B cell (primary cell): ENCODE measurements around the gene PYGM. TPM values are rescaled to one million over a fixed set of nuclear protein-coding genes. Genes with fewer than 3 reads are reported as not detected.

Experiments used
- ATAC-seq: fragments of 200-7000 bp; cut with Tn5 transposase; one replicate; pipeline ENCODE4 v1.10.0; 2021; ENCODE audit warnings: low read depth, mild to moderate bottlenecking, moderate number of reproducible peaks, moderate library complexity
- CTCF ChIA-PET: fragments of 350-600 bp; sonication (Branson Sonifier 250); formaldehyde crosslinking; loops from one replicate; lab custom pipeline; 2021; ENCODE audit warnings: antibody characterized with exemption, inconsistent platforms; lab: Charles Lee
- POLR2A ChIA-PET: fragments of 350-600 bp; sonication (Branson Sonifier 250); formaldehyde crosslinking; loops from one replicate; lab custom pipeline; 2021; ENCODE audit warnings: antibody characterized with exemption; lab: Charles Lee
- DNase-seq: peaks from one replicate; pipeline ENCODE4 v3.0.0; 2013
- H2AFZ ChIP-seq: 2 replicates; pipeline ENCODE4 v1.6.1; 2012; ENCODE audit warnings: mild to moderate bottlenecking, low read depth, low read length; ENCODE audit not compliant: insufficient read depth, poor library complexity, severe bottlenecking
- H3K27ac ChIP-seq, 2 donors: 1 replicate in 1 of 2; 2 replicates in 1 of 2; pipeline ENCODE4 v1.5.1; 2012 to 2013; ENCODE audit warnings: low read length in 2 of 2, mild to moderate bottlenecking in 2 of 2, moderate library complexity in 1 of 2
- H3K27me3 ChIP-seq, 4 experiments: fragments of 200-600 bp in 1 of 4; sonication (generic) in 1 of 4; replicated peaks in 1 of 4; 1 replicate in 2 of 4; 2 replicates in 2 of 4; pipeline versions ENCODE4 v1.6.1 to v1.7.0; 2013 to 2016; ENCODE audit warnings: low read length in 3 of 4, mild to moderate bottlenecking in 2 of 4, mixed read lengths in 1 of 4, moderate library complexity in 1 of 4; ENCODE audit not compliant: insufficient read depth in 4 of 4, control insufficient read depth in 3 of 4; ENCODE audit errors: control extremely low read depth in 1 of 4
- H3K36me3 ChIP-seq, 2 experiments: replicated peaks in 1 of 2; 1 replicate in 1 of 2; 2 replicates in 1 of 2; pipeline versions ENCODE4 v1.6.1 to v1.7.1; 2013; ENCODE audit warnings: low read length in 1 of 2; ENCODE audit not compliant: insufficient read depth in 2 of 2, control insufficient read depth in 1 of 2; ENCODE audit errors: control extremely low read depth in 1 of 2, extremely low read depth in 1 of 2
- H3K4me1 ChIP-seq, 2 donors: fragments of 200-600 bp in 1 of 2; sonication (generic) in 1 of 2; 1 replicate in 1 of 2; 2 replicates in 1 of 2; pipeline versions ENCODE4 v1.5.1 to v1.6.1; 2013 to 2017; ENCODE audit warnings: low read length in 2 of 2; ENCODE audit not compliant: control insufficient read depth in 2 of 2, insufficient read depth in 2 of 2
- H3K4me2 ChIP-seq: replicated peaks from 2 replicates; pipeline ENCODE3; 2012; ENCODE audit warnings: mild to moderate bottlenecking, low read depth, low read length; ENCODE audit not compliant: poor library complexity, severe bottlenecking
- H3K4me3 ChIP-seq, 5 experiments: fragments of 200-600 bp in 1 of 5; sonication (generic) in 1 of 5; 1 replicate in 3 of 5; 2 replicates in 2 of 5; pipeline versions ENCODE4 v1.5.1 to v1.7.0; 2011 to 2016; ENCODE audit warnings: low read length in 4 of 5, mild to moderate bottlenecking in 4 of 5, low read depth in 2 of 5, control low read depth in 1 of 5, moderate library complexity in 1 of 5; ENCODE audit not compliant: insufficient read depth in 1 of 5; ENCODE audit errors: control extremely low read depth in 1 of 5, extremely low read depth in 1 of 5
- H3K79me2 ChIP-seq: fragments of 200-600 bp; sonication (generic); one replicate; pipeline ENCODE4 v1.6.0; 2016; ENCODE audit warnings: low read length; ENCODE audit not compliant: control insufficient read depth, insufficient read depth
- H3K9ac ChIP-seq: fragments of 200-600 bp; sonication (generic); 2 replicates; pipeline ENCODE4 v1.6.1; 2017; ENCODE audit warnings: mild to moderate bottlenecking, low read length, moderate library complexity
- H3K9me3 ChIP-seq, 3 donors: one replicate each; pipeline versions ENCODE4 v1.6.1 to v1.7.1; 2013; ENCODE audit warnings: low read length in 2 of 3; ENCODE audit not compliant: control insufficient read depth in 2 of 3, insufficient read depth in 1 of 3; ENCODE audit errors: control extremely low read depth in 1 of 3
- H4K20me1 ChIP-seq: 2 replicates; pipeline ENCODE4 v1.6.0; 2012; ENCODE audit warnings: mild to moderate bottlenecking, low read length; ENCODE audit not compliant: insufficient read depth, control insufficient read depth, poor library complexity, severe bottlenecking
- H3K27ac Mint-ChIP-seq: one replicate; pipeline ENCODE4 v1.8.0; 2021; ENCODE audit warnings: mixed read lengths
- H3K27me3 Mint-ChIP-seq: one replicate; pipeline ENCODE4 v1.8.0; 2021; ENCODE audit warnings: mixed read lengths
- H3K4me1 Mint-ChIP-seq: one replicate; pipeline ENCODE4 v1.8.0; 2021; ENCODE audit warnings: mixed read lengths
- H3K4me3 Mint-ChIP-seq: one replicate; pipeline ENCODE4 v1.8.0; 2021; ENCODE audit warnings: mixed read lengths
- H3K9me3 Mint-ChIP-seq: one replicate; pipeline ENCODE4 v1.8.0; 2022; ENCODE audit warnings: mixed read lengths; ENCODE audit not compliant: insufficient read depth
- EZH2 ChIP-seq: IDR thresholded peaks from 2 replicates; pipeline ENCODE4 v1.6.1; 2012; ENCODE audit warnings: borderline replicate concordance, low read depth, mild to moderate bottlenecking, moderate library complexity, low read length; ENCODE audit not compliant: insufficient read depth, poor library complexity, severe bottlenecking
- WGBS: methylation state at CpG from one replicate; pipeline ENCODE4 v1.1.5; 2013; ENCODE audit warnings: missing lambda C conversion rate; ENCODE audit not compliant: insufficient coverage; 5-methylcytosine and 5-hydroxymethylcytosine counted together
- intact Hi-C: fragments of 100-400 bp; cut with micrococcal nuclease; formaldehyde crosslinking; loops from one replicate; pipeline ENCODE4 v1.10.0; 2022
- polyA plus RNA-seq: library from polyadenylated mRNA; depleted of rRNA; stranded (reverse); fragments of >200 nt; gene quantifications from 2 replicates; pipeline ENCODE4 v1.2.3, GENCODE V29; 2012
- total RNA-seq, 2 donors: library from RNA; stranded (reverse); fragments of 120-200 nt in 1 of 2; gene quantifications; 1 replicate in 1 of 2; 2 replicates in 1 of 2; pipeline versions ENCODE4 v1.2.3 to v1.2.4, GENCODE V29; 2013 to 2022
- TF ChIP-seq, protein P1 (sequence below): fragments of 200-600 bp; IDR thresholded peaks from one replicate; pipeline ENCODE4 v1.8.0; 2022; ENCODE audit warnings: antibody characterized with exemption, mild to moderate bottlenecking

PYGM gene
- total and polyA plus RNA-seq, 2 donors (not counting 1 experiment from before 2014, with no cell fraction given), result 9.3 to 9.6 TPM

DNA sequence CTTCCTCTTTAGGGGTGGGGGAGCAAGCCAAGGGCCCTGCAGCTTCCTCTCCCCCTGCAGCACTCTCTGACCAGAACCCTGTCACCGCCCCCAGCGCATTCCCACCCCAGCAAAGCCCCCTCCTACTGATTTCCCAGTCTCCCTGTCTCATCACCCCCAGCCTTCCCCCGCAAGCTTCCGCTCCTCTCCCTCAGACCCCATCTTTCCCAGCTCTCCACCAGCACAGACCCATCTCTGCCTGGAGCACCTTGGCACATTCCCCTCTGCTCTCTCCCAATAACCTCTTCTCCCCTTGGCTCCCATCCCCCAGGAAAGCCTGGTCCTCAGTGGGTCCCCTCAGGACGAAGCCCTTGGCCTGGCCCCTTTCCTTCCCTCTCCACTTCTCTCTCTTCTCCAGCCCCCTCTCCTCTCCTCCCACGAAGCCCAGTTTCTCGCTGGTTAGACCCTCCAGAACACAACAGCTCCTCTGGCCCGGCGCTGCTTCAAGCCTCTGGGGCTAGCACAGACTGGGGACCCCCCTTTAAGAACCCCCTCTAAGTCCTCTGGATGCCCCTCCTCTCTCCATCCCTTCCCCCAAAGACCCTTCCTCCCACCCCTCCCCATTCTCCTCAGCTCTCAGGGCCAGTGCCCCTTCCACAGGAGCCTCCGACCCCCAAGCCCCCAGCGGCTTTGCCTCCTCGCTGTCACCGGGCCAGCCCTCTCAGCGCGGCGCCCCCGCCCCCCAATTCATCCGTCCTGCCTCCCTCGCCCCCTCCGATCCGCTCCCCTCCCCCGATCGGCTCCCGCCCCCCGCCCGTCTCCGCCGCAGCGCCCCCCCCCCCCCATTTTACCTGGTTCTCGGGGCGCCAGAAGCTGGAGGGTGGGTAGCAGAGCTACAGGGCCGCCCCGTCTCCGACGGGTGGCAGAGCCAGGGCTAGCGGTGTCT is 37.4 kb downstream of the PYGM start:
- Mint-ChIP-seq H3K4me3 (peak overlapping the region; percentile 59), H3K9me3 (no peaks in the 10 kb centered on the region), H3K27me3 (peaks cover 40% of the 10 kb centered on the region), H3K27ac (no peak overlapping the region), H3K4me1 (peaks cover 24% of the 10 kb centered on the region)
- TF ChIP-seq, protein P1, sequence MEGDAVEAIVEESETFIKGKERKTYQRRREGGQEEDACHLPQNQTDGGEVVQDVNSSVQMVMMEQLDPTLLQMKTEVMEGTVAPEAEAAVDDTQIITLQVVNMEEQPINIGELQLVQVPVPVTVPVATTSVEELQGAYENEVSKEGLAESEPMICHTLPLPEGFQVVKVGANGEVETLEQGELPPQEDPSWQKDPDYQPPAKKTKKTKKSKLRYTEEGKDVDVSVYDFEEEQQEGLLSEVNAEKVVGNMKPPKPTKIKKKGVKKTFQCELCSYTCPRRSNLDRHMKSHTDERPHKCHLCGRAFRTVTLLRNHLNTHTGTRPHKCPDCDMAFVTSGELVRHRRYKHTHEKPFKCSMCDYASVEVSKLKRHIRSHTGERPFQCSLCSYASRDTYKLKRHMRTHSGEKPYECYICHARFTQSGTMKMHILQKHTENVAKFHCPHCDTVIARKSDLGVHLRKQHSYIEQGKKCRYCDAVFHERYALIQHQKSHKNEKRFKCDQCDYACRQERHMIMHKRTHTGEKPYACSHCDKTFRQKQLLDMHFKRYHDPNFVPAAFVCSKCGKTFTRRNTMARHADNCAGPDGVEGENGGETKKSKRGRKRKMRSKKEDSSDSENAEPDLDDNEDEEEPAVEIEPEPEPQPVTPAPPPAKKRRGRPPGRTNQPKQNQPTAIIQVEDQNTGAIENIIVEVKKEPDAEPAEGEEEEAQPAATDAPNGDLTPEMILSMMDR, result no peak
- TF ChIP-seq EZH2, result no peak
- Histone ChIP-seq H3K79me2 (no peaks in the 10 kb centered on the region), H4K20me1 (peaks cover 35% of the 10 kb centered on the region), H3K9me3 (no peaks in the 10 kb centered on the region), H3K4me1 (peaks cover 13 to 23% of the 10 kb centered on the region in 2 donors), H3K4me2 (no peak overlapping the region), H3K9ac (no peak overlapping the region), H2AFZ (no peak overlapping the region), H3K27me3 (peaks cover 0 to 45% (median 10%) of the 10 kb centered on the region in 4 experiments), H3K27ac (no peak overlapping the region), H3K36me3 (peaks cover 0 to 12% of the 10 kb centered on the region in 2 experiments), H3K4me3 (no peak overlapping the region)
- intact Hi-C loops, result loop anchor here (1.0 to 5.0 kb wide), 3 partner anchors 20 to 275 kb away; no protein-coding TSS in a partner anchor
- ChIA-PET CTCF (interaction anchor here (0.9 to 3.2 kb wide), 7 partner anchors 9 to 273 kb away, joined by 3 to 15 read pairs (median 3); no protein-coding TSS in a partner anchor), POLR2A (interaction anchor here (0.6 kb wide), 2 partner anchors 57 to 274 kb away, joined by 3 to 6 read pairs; no protein-coding TSS in a partner anchor)
- WGBS, result 18% methylated on average over 14 of the region's 36 CpGs
- ATAC-seq, result no peak
- no peak for DNase-seq

DNA sequence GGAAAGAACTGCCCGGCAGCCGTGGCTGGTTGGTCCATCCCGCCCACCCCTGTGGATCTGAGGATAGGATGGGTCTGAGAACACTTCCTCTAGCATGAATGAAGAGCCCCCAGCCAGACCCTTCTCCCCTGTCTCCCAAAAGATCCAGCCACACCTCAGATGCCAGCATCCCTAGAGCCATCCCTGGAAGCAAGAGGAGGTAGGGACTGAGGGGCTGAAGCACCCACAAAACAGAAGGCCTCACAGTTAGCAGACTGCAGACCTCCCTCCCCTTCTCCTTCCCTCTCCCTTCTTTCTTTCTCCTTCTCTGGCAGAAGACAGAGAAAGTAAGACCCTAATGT is 38.4 kb downstream of the PYGM start:
- ATAC-seq, result no peak
- no peaks in the 10 kb centered on the region for H3K79me2 ChIP-seq
- no peak overlapping the region for H3K9ac ChIP-seq
- H3K4me2 ChIP-seq, result no peak overlapping the region
- Mint-ChIP-seq H3K27ac (no peak overlapping the region), H3K9me3 (no peaks in the 10 kb centered on the region), H3K4me1 (peaks cover 24% of the 10 kb centered on the region), H3K27me3 (peaks cover 48% of the 10 kb centered on the region), H3K4me3 (no peak overlapping the region)
- no peak for TF ChIP-seq EZH2
- TF ChIP-seq, protein P1, result no peak
- intact Hi-C loops, result loop anchor here (5.0 kb wide), 1 partner anchor 274 kb away; no protein-coding TSS in a partner anchor
- no peak overlapping the region for H3K4me3 ChIP-seq
- ChIA-PET CTCF (interaction anchor here (3.2 kb wide), 1 partner anchor 33 kb away, joined by 15 read pairs; no protein-coding TSS in a partner anchor), POLR2A (no interaction called here)
- H4K20me1 ChIP-seq, result peaks cover 26% of the 10 kb centered on the region
- H2AFZ ChIP-seq, result no peak overlapping the region
- peaks cover 0 to 3% of the 10 kb centered on the region in 2 experiments for H3K36me3 ChIP-seq
- no peak overlapping the region for H3K27ac ChIP-seq
- no peak for DNase-seq
- H3K4me1 ChIP-seq, result peaks cover 13 to 23% of the 10 kb centered on the region in 2 donors
- peaks cover 0 to 56% (median 14%) of the 10 kb centered on the region in 4 experiments for H3K27me3 ChIP-seq
- peaks cover 0 to 2% (median 0%) of the 10 kb centered on the region in 3 donors for H3K9me3 ChIP-seq
- WGBS, result no CpG with 5 or more reads among the region's 3 CpGs
